Raji (cell line): ENCODE data around the gene RTL10.

Experiments used
- POLR2A ChIP-seq: IDR thresholded peaks from 2 replicates; pipeline ENCODE4 v1.6.1; 2011; ENCODE audit warnings: low read depth, low read length, control low read depth; ENCODE audit not compliant: insufficient read depth

The RTL10 gene, protein sequence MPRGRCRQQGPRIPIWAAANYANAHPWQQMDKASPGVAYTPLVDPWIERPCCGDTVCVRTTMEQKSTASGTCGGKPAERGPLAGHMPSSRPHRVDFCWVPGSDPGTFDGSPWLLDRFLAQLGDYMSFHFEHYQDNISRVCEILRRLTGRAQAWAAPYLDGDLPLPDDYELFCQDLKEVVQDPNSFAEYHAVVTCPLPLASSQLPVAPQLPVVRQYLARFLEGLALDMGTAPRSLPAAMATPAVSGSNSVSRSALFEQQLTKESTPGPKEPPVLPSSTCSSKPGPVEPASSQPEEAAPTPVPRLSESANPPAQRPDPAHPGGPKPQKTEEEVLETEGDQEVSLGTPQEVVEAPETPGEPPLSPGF

DNA sequence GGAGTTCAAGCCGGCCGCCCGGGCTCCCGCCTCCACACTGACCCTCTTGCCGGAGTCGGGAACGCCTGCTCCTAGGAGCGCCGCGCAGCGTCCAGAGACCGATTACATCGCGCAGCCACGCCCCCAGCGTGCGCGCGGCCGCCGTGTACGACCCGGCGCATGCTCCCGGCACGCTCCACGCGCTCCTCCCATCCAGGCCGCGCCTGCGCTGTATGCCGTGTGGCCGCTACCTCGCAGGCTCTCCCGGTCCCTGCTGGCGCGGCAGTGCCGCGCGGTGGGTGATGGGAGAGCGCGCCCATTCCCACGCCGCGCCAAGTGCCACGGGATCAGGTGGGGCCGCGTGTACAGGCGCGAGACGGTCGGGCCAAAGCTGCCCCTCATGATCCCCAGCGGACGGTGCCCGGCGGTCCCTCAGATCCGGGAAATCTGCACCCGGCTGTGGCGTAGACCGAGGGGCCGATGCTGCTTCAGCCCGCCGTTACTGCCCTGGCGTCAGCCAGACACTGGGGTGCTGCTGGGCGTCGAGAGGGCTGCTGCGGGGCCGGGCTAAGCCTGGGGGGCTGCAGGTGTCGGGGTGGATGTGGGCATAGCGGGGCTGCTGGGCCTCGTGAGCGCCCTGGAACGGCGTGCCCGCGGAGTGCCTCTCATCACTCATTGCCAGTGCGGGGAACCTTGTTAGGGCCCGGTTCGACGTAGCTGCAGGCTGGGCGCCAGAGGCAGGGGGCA is at the start of gene RTL10, which contains the start of gene GNB1L:
TSS of gene RTL10 (minus strand) at position 97 of the 726 bp plus-strand sequence. CDS start 2,613 bp downstream, outside the sequence.
TSS of gene GNB1L (minus strand) at position 97 of the 726 bp plus-strand sequence. CDS start 33,519 bp downstream, outside the sequence.
- TF ChIP-seq POLR2A = peak; percentile 93

DNA sequence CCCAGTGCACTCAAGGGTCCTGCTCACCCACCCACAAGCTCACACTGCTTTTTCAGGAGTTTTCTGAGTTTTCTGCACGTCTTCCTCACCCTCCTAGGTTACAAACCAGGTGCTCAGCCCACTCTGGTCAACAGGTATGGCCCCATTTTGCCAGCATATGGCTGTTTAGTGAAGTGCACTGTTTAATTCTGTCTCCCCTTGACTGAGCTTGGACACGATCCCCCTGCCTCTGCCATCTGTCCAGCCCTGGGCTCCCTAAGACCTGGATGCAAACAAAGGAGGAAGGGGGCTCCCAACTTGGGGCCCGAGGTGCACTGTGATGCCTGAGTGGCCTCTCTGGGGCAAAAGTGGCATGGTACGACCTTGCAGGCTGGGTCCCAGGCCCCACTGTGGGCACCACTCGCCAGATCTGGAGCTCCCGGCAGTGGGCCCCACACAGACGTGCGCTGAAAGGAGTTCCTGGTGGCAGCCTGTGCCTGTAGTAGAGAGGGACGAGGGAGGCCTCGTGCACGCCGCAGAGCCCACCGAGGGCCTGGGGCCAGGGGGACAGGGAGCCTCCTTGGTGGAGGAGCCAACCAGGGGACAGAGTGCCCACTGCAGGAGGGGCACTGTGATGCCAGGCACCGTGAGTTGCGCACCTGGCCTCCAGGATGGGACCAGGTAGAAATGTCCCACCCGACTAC is 49.6 kb upstream of the RTL10 start:
- no peak for TF ChIP-seq POLR2A

DNA sequence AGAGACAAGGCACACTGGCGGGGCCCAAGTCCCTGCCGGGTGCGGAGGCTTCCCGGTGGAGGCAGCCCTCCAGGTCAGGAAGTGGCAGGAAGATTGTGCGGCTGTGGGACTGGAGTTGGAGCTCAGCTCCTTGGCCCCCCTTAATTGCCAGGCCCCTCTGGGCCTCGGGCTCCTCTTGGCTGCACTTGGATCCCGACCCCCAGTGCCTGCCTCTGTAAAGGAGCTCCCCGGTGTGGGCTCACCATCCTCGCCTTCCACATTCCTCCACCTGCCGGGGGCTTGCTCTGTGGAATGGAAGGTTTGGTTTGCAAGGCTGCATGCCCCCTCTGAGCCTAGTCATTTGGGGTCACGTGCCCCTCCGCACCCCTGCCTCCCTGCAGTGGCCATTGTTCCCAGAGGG is 48.8 kb upstream of the RTL10 start:
- no peak for TF ChIP-seq POLR2A

DNA sequence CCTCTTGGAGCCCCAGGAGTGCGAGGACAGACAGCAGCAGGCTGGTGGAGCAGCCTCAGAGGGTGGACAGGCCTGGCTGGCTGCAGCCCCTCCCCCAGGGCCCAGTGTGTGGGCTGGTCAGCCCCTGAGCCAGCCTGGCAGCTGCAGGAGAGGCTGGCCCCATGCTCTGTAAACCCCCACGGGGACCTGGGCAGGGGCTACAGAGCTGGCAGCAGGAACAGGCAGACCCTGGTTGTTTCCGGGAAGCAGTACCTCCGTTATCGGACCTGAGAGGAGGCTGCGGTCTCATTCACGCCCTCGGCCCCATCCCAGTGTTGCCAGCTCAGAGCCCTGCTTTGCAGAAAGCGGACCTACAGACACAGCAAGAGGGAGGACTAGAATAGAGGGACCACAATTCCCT is 48.4 kb upstream of the RTL10 start:
- TF ChIP-seq POLR2A = no peak

GRCh38 chr22:19902245-19902715 is 47.6 kb upstream of the RTL10 start:
- no peak for TF ChIP-seq POLR2A

DNA sequence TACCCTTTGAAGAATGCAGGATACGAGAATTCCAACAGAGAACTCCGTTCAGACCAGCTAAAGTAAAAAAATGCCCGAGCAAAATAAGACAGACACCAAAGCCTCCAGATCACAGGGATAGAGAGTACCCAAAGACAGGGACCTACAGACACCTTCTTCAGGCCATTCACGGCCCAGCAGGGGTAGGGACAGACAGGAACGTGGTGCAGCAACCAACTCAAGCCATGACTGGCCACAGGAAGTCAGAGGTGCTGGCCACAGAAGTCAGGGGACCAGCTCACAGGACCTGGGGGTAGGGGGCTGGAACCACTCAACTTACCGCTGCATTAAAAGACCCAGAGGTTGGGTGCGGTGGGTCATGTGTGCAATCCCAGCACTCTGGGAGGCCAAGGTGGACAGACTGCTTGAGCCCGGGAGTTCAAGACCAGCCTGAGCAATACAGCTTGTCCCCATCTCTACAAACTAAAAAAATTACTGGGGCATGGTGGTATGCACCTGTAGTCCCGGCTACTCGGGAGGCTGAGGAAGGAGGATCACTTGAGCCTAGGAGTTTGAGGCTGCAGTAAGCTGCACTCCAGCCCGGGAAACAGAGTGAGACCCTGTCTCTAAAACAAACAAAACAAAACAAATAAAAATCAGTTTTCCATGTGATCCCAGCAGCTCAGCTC is 47.0 kb upstream of the RTL10 start:
- no peak for TF ChIP-seq POLR2A

DNA sequence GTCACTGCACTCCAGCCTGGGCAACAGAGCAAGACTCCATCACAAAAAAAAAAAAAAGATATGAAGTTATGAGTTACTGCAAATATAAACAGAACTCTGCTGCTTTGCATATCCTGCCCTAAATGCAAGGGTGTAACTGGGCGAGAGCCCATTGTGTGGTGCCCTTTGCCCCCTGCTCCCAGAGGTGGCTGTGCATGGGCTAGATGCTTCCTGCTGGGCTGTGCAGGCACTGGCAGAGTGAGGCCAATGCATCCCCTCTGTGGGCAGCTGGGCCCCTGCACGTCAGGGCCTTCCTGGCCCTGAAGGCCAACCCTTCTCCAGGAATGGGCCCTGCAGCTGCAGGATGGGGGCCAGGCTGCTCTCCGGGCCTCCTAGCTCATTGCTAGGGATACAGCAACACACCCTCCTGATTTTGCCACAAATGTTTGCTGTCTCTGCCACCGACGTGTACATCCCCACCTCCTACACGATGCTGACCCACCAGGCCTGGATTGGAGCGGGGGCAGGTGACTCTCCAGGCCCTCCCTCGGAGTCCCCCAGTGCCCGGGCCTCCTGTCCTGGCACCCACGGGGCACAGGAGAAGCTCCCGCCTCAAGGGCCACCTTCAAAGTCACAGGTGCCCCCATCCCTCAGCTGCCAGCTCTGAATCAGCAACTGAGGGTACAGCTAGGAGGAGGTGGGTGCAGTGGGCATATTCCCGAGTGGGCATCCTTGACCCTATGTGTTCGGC is 46.2 kb upstream of the RTL10 start:
- TF ChIP-seq POLR2A = peak; percentile 32; the same call in 1 of the 2 replicates

DNA sequence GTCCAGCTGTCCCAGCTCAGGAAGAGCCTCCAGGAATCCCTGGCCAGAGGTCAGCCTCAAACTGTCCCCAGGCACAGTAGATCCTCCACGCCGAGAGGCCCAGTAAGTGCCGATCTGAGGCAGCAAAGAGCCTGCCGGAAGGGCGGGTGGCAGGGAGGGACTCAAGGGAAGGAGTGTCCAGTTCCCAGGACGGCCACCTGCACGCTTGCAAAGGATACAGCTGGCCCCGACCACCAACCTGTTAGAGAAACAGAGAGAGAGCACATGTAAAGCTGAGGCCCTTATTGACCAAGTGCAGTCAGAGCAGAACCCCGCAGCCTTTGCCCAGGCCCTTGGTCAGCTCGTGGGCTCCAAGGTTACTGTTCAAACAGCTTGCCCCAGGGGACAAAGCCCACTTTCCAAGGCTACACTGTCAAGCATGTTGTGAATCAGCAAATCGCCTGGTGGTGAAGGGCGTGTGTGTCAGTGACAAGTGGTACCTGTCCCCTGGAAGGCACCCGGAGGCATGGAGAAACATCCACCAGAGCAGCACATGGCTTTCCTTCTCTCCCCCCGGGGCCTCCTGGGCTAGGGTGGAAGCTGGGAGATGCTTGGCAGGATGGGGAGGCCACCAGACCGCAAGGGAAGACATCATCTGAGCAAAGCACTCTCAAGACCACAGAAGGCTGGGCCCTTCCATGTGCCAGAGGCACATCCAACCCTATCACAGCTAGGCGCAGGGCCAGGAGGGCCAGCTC is 44.3 kb upstream of the RTL10 start:
- no peak for TF ChIP-seq POLR2A

DNA sequence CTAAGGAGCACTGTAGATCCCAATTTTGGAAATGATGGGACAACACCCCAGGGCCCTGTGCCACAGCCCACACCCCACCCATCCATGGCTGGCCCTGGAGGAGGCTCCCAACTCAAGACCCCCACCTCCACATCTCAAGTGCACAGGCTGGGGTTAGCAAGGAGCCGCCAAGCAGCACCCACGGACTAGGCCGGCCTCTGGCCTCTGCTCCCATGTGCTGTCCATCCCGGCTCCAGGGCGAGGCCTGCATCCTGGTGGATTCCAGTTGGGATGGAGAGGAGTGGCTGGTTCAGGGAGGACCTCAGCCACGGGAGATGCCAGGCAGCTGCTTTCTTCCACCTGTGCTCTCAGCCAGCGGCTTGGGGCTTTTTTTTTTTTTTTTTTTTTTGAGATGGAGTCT is 43.5 kb upstream of the RTL10 start:
- TF ChIP-seq POLR2A = no peak

DNA sequence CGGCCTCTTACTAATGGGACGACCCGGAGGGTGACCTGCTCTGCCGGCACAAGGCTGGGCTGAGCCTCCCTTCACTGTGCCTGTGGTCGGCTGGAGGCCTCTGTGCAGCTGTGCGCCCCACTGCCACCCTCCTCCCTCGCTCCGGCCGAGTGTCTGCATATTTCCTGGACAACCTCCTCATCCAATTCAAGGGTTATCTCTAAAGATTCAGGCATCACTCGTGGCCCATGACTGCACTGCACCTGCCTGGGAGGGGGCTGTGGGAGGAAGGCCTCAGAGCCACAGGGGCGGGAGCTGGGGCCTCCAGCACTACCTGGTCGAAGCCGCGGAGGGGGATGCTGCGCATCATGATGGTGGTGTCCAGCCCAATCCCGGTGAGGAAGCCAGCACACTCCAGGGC is 43.1 kb upstream of the RTL10 start:
- no peak for TF ChIP-seq POLR2A

DNA sequence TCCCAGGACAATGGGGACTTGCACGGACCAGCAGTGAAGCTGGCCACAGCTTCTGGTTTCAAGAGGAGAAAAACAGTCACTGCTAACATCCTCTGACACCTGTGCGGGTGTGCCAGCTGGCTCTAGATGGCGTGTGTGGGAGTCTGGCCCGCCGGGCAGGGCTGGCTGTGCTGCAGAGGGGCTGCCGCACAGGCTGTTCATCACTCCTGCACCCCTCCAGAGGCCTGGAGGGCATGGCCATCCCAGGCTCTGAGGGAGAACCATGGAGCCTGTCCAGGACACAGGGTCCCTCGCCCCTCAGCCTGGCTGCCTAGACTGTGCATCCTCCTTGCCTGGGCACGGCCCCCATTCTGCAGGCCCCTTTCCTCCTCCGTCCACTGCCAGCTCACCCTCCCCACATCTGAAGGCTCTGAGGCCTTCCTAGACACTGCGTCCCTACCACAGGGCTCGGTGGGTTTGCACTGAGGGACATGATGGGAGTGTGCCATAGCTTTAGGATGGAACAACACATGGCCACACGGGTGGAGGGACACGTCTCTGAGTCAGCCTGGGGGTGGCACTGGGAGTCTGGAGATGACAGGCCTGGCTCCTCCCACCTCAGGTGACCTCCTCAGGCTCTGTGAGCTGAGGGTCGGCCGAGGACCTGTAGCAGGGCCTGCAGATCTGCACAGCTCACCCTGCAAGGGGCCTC is 42.1 kb upstream of the RTL10 start:
- TF ChIP-seq POLR2A = no peak

DNA sequence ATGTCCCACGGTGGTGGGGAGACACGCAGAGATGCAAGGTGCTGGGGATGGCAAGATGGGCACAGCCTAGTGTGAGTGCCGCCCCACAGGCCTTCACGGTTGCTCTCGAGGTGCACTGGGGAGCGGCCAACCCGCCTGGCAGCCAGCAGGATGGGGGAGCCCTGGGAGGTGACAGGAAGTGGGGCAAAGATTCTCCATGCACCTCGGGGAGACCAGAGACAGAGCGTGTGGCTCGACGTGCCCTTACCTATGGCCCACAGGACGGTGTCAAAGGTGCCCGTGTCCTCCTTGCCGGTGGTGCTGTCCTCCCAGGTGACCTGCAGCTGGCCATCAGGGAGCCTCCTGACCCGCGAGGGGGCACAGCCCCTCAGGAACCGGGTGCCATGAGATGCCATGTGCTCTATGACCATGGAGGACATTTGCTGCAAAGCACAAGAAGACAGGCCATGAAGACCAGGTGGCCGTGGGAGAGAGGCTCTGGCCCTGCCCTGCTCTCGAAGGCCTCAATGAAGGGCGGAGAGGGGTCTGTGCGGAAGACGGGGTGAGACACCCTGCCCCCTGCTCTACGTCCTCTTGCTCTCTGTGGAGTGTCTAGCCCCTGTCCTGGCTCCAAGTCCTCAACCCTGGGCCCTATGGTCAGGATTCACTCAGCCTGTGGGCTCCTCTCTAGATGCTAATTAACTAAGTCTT is 40.6 kb upstream of the RTL10 start:
- TF ChIP-seq POLR2A = no peak

DNA sequence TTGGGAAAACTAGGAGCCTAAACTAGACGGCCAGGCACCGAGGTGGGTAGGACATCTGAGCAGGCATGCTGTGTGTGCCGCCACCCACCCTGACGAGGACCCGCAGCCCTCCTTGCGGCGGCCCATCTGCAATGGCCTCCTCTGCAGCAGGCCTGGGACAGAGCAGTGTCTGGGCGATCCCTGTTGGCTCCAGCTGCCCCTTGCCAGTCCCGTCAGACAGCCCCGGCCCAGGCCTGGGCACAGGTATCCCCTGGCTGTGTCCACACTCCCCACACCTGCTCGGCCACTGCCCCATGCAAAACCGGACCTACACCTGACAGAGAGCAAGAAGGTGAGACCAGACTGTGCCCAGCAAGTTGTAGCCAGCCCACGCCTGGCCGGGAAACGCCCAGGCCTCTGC is 38.7 kb upstream of the RTL10 start:
- no peak for TF ChIP-seq POLR2A

DNA sequence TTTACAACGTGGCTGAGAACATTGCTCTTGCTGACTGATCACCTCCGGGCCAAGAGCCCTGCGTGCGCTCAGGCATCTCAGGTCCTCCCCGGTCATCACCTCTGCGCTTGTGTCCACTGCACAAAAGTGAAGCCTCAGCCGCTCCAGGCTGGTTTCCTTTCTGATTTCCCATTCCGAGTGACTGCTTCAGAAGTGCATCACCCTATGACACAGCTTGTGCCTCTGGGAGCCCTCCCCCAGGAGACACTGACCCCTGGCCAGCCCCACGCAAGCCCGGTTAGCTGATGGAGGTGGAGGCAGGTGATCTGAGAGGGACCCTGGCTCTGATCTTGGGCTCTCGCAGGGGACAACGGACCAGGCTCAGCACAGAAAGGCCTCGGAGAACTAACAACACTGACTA is 38.3 kb upstream of the RTL10 start:
- no peak for TF ChIP-seq POLR2A
